B cell (primary cell): Measurements from ENCODE around the gene MAFB. TPM values are rescaled to one million over a fixed set of nuclear protein-coding genes. Genes with fewer than 3 reads are reported as not detected.

Experiments used
- ATAC-seq: fragments of 200-7000 bp; cut with Tn5 transposase; one replicate; pipeline ENCODE4 v1.10.0; 2021; ENCODE audit warnings: low read depth, mild to moderate bottlenecking, moderate number of reproducible peaks, moderate library complexity
- CTCF ChIA-PET: fragments of 350-600 bp; sonication (Branson Sonifier 250); formaldehyde crosslinking; loops from one replicate; lab custom pipeline; 2021; ENCODE audit warnings: antibody characterized with exemption, inconsistent platforms; lab: Charles Lee
- POLR2A ChIA-PET: fragments of 350-600 bp; sonication (Branson Sonifier 250); formaldehyde crosslinking; loops from one replicate; lab custom pipeline; 2021; ENCODE audit warnings: antibody characterized with exemption; lab: Charles Lee
- DNase-seq: peaks from one replicate; pipeline ENCODE4 v3.0.0; 2013
- H2AFZ ChIP-seq: 2 replicates; pipeline ENCODE4 v1.6.1; 2012; ENCODE audit warnings: mild to moderate bottlenecking, low read depth, low read length; ENCODE audit not compliant: insufficient read depth, poor library complexity, severe bottlenecking
- H3K27ac ChIP-seq, 2 donors: 1 replicate in 1 of 2; 2 replicates in 1 of 2; pipeline ENCODE4 v1.5.1; 2012 to 2013; ENCODE audit warnings: low read length in 2 of 2, mild to moderate bottlenecking in 2 of 2, moderate library complexity in 1 of 2
- H3K27me3 ChIP-seq, 4 experiments: fragments of 200-600 bp in 1 of 4; sonication (generic) in 1 of 4; replicated peaks in 1 of 4; 1 replicate in 2 of 4; 2 replicates in 2 of 4; pipeline versions ENCODE4 v1.6.1 to v1.7.0; 2013 to 2016; ENCODE audit warnings: low read length in 3 of 4, mild to moderate bottlenecking in 2 of 4, mixed read lengths in 1 of 4, moderate library complexity in 1 of 4; ENCODE audit not compliant: insufficient read depth in 4 of 4, control insufficient read depth in 3 of 4; ENCODE audit errors: control extremely low read depth in 1 of 4
- H3K36me3 ChIP-seq, 2 experiments: replicated peaks in 1 of 2; 1 replicate in 1 of 2; 2 replicates in 1 of 2; pipeline versions ENCODE4 v1.6.1 to v1.7.1; 2013; ENCODE audit warnings: low read length in 1 of 2; ENCODE audit not compliant: insufficient read depth in 2 of 2, control insufficient read depth in 1 of 2; ENCODE audit errors: control extremely low read depth in 1 of 2, extremely low read depth in 1 of 2
- H3K4me1 ChIP-seq, 2 donors: fragments of 200-600 bp in 1 of 2; sonication (generic) in 1 of 2; 1 replicate in 1 of 2; 2 replicates in 1 of 2; pipeline versions ENCODE4 v1.5.1 to v1.6.1; 2013 to 2017; ENCODE audit warnings: low read length in 2 of 2; ENCODE audit not compliant: control insufficient read depth in 2 of 2, insufficient read depth in 2 of 2
- H3K4me2 ChIP-seq: replicated peaks from 2 replicates; pipeline ENCODE3; 2012; ENCODE audit warnings: mild to moderate bottlenecking, low read depth, low read length; ENCODE audit not compliant: poor library complexity, severe bottlenecking
- H3K4me3 ChIP-seq, 5 experiments: fragments of 200-600 bp in 1 of 5; sonication (generic) in 1 of 5; 1 replicate in 3 of 5; 2 replicates in 2 of 5; pipeline versions ENCODE4 v1.5.1 to v1.7.0; 2011 to 2016; ENCODE audit warnings: low read length in 4 of 5, mild to moderate bottlenecking in 4 of 5, low read depth in 2 of 5, control low read depth in 1 of 5, moderate library complexity in 1 of 5; ENCODE audit not compliant: insufficient read depth in 1 of 5; ENCODE audit errors: control extremely low read depth in 1 of 5, extremely low read depth in 1 of 5
- H3K79me2 ChIP-seq: fragments of 200-600 bp; sonication (generic); one replicate; pipeline ENCODE4 v1.6.0; 2016; ENCODE audit warnings: low read length; ENCODE audit not compliant: control insufficient read depth, insufficient read depth
- H3K9ac ChIP-seq: fragments of 200-600 bp; sonication (generic); 2 replicates; pipeline ENCODE4 v1.6.1; 2017; ENCODE audit warnings: mild to moderate bottlenecking, low read length, moderate library complexity
- H3K9me3 ChIP-seq, 3 donors: one replicate each; pipeline versions ENCODE4 v1.6.1 to v1.7.1; 2013; ENCODE audit warnings: low read length in 2 of 3; ENCODE audit not compliant: control insufficient read depth in 2 of 3, insufficient read depth in 1 of 3; ENCODE audit errors: control extremely low read depth in 1 of 3
- H4K20me1 ChIP-seq: 2 replicates; pipeline ENCODE4 v1.6.0; 2012; ENCODE audit warnings: mild to moderate bottlenecking, low read length; ENCODE audit not compliant: insufficient read depth, control insufficient read depth, poor library complexity, severe bottlenecking
- H3K27ac Mint-ChIP-seq: one replicate; pipeline ENCODE4 v1.8.0; 2021; ENCODE audit warnings: mixed read lengths
- H3K27me3 Mint-ChIP-seq: one replicate; pipeline ENCODE4 v1.8.0; 2021; ENCODE audit warnings: mixed read lengths
- H3K4me1 Mint-ChIP-seq: one replicate; pipeline ENCODE4 v1.8.0; 2021; ENCODE audit warnings: mixed read lengths
- H3K4me3 Mint-ChIP-seq: one replicate; pipeline ENCODE4 v1.8.0; 2021; ENCODE audit warnings: mixed read lengths
- H3K9me3 Mint-ChIP-seq: one replicate; pipeline ENCODE4 v1.8.0; 2022; ENCODE audit warnings: mixed read lengths; ENCODE audit not compliant: insufficient read depth
- EZH2 ChIP-seq: IDR thresholded peaks from 2 replicates; pipeline ENCODE4 v1.6.1; 2012; ENCODE audit warnings: borderline replicate concordance, low read depth, mild to moderate bottlenecking, moderate library complexity, low read length; ENCODE audit not compliant: insufficient read depth, poor library complexity, severe bottlenecking
- WGBS: methylation state at CpG from one replicate; pipeline ENCODE4 v1.1.5; 2013; ENCODE audit warnings: missing lambda C conversion rate; ENCODE audit not compliant: insufficient coverage; 5-methylcytosine and 5-hydroxymethylcytosine counted together
- intact Hi-C: fragments of 100-400 bp; cut with micrococcal nuclease; formaldehyde crosslinking; loops from one replicate; pipeline ENCODE4 v1.10.0; 2022
- polyA plus RNA-seq: library from polyadenylated mRNA; depleted of rRNA; stranded (reverse); fragments of >200 nt; gene quantifications from 2 replicates; pipeline ENCODE4 v1.2.3, GENCODE V29; 2012
- total RNA-seq, 2 donors: library from RNA; stranded (reverse); fragments of 120-200 nt in 1 of 2; gene quantifications; 1 replicate in 1 of 2; 2 replicates in 1 of 2; pipeline versions ENCODE4 v1.2.3 to v1.2.4, GENCODE V29; 2013 to 2022
- TF ChIP-seq, protein P1 (sequence below): fragments of 200-600 bp; IDR thresholded peaks from one replicate; pipeline ENCODE4 v1.8.0; 2022; ENCODE audit warnings: antibody characterized with exemption, mild to moderate bottlenecking

MAFB gene
- total and polyA plus RNA-seq, 2 donors (not counting 1 experiment from before 2014, with no cell fraction given), result 1.6 to 1.8 TPM

DNA sequence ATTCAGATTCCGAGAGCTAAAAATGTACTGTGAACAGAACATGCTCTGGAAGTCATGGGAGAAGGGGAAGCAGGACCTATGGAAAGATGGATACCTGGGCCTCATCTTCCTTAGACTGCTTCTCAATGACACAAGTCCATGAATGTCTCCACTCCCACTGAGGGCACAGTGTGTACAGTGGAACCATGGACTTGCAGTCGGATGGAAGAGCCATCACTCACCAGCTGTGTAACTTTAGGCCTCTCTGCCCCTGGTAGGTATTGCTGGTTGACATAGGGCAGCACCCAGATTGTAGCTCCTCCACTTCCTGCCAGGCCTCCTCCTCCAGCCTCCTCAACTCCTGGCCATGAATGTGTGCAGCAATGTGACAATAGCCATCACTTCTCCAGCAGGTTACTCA lies 52.5 kb downstream of the MAFB start:
- DNase-seq, result no peak
- 100% methylated on average over 1 of the region's 2 CpGs for WGBS
- H3K4me3 Mint-ChIP-seq, result no peak overlapping the region

DNA sequence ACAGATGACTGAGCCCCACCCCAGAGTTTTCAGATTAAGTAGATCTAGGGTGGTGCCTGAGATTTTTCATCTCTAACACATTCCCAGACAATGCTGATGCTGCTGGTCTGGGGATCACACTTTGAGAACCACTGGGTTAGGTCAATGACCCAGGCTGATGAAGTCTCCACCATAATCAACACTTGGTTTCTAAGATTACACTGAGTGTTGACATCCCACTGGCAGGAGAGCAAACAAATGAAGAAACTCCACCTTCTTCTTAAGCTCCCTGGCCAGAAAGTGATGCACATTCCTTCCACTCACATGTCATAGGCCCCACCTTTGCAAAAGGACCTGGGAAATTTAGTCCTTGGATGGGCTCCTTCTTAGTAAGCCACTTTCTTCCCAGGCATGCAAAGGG lies 53.1 kb downstream of the MAFB start:
- H3K9ac ChIP-seq, result no peak overlapping the region
- no peak overlapping the region for H3K4me2 ChIP-seq
- DNase-seq (no peak), ATAC-seq (no peak)
- Mint-ChIP-seq H3K27ac (no peak overlapping the region), H3K4me3 (no peak overlapping the region), H3K9me3 (no peaks in the 10 kb centered on the region), H3K4me1 (no peaks in the 10 kb centered on the region), H3K27me3 (peaks cover 18% of the 10 kb centered on the region)
- no peaks in the 10 kb centered on the region for H3K79me2 ChIP-seq
- H3K9me3 ChIP-seq, result no peaks in the 10 kb centered on the region
- no peak overlapping the region for H3K4me3 ChIP-seq
- H3K4me1 ChIP-seq, result no peaks in the 10 kb centered on the region
- ChIA-PET POLR2A (no interaction called here), CTCF (no interaction called here)
- TF ChIP-seq, protein P1, sequence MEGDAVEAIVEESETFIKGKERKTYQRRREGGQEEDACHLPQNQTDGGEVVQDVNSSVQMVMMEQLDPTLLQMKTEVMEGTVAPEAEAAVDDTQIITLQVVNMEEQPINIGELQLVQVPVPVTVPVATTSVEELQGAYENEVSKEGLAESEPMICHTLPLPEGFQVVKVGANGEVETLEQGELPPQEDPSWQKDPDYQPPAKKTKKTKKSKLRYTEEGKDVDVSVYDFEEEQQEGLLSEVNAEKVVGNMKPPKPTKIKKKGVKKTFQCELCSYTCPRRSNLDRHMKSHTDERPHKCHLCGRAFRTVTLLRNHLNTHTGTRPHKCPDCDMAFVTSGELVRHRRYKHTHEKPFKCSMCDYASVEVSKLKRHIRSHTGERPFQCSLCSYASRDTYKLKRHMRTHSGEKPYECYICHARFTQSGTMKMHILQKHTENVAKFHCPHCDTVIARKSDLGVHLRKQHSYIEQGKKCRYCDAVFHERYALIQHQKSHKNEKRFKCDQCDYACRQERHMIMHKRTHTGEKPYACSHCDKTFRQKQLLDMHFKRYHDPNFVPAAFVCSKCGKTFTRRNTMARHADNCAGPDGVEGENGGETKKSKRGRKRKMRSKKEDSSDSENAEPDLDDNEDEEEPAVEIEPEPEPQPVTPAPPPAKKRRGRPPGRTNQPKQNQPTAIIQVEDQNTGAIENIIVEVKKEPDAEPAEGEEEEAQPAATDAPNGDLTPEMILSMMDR, result no peak
- no peak for TF ChIP-seq EZH2
- no peak overlapping the region for H2AFZ ChIP-seq
- intact Hi-C loops, result no loop called here
- no peaks in the 10 kb centered on the region for H3K36me3 ChIP-seq
- H4K20me1 ChIP-seq, result no peaks in the 10 kb centered on the region
- H3K27me3 ChIP-seq, result no peaks in the 10 kb centered on the region
- no peak overlapping the region for H3K27ac ChIP-seq

More for the DNA sequence above, 52.5 kb downstream of the MAFB start:
- Mint-ChIP-seq H3K27ac (no peak overlapping the region), H3K9me3 (no peaks in the 10 kb centered on the region), H3K27me3 (peaks cover 18% of the 10 kb centered on the region), H3K4me1 (no peaks in the 10 kb centered on the region)
- Histone ChIP-seq H2AFZ (no peak overlapping the region), H3K27ac (no peak overlapping the region), H3K9me3 (no peaks in the 10 kb centered on the region), H4K20me1 (no peaks in the 10 kb centered on the region), H3K79me2 (no peaks in the 10 kb centered on the region), H3K4me3 (no peak overlapping the region), H3K9ac (no peak overlapping the region), H3K4me1 (no peaks in the 10 kb centered on the region), H3K36me3 (no peaks in the 10 kb centered on the region), H3K4me2 (no peak overlapping the region), H3K27me3 (no peaks in the 10 kb centered on the region)
- POLR2A ChIA-PET, result no interaction called here
- no peak for ATAC-seq
- TF ChIP-seq EZH2, result no peak
- TF ChIP-seq, protein P1, result no peak
- CTCF ChIA-PET, result no interaction called here
- intact Hi-C loops, result no loop called here
